Nephron progenitor cell (in vitro differentiated cells): ENCODE measurements around the gene NUP42.
"Not testable (repeated sequence)": the region's sequence is repeated elsewhere in the genome, so short reads cannot be mapped to it uniquely, and the experiment has no call there.

Experiments used
- DNase-seq: peaks from one replicate; pipeline ENCODE4 v3.0.0; 2021
- H3K27ac Mint-ChIP-seq: 2 replicates; pipeline ENCODE4 v1.8.0; 2021; ENCODE audit warnings: mild to moderate bottlenecking, moderate library complexity, mixed read lengths
- H3K27me3 Mint-ChIP-seq: 2 replicates; pipeline ENCODE4 v1.8.0; 2021; ENCODE audit warnings: mild to moderate bottlenecking, low read depth, mixed read lengths; ENCODE audit not compliant: poor library complexity
- H3K36me3 Mint-ChIP-seq: 2 replicates; pipeline ENCODE4 v1.8.0; 2021; ENCODE audit warnings: low read depth, mixed read lengths
- H3K4me1 Mint-ChIP-seq: 2 replicates; pipeline ENCODE4 v1.8.0; 2021; ENCODE audit warnings: mixed read lengths
- H3K4me3 Mint-ChIP-seq: 2 replicates; pipeline ENCODE4 v1.8.0; 2021; ENCODE audit warnings: mild to moderate bottlenecking, moderate library complexity, mixed read lengths
- H3K9me3 Mint-ChIP-seq: 2 replicates; pipeline ENCODE4 v1.8.0; 2021; ENCODE audit warnings: mild to moderate bottlenecking, moderate library complexity, mixed read lengths
- TF ChIP-seq, protein P1 (sequence below): fragments of 200-600 bp; sonication (generic); IDR thresholded peaks from 2 replicates; pipeline ENCODE4 v1.5.0; 2021; ENCODE audit warnings: antibody characterized with exemption

The NUP42 gene

GRCh38 chr7:23220690-23221305 is 39.0 kb downstream of the NUP42 start:
- DNase-seq: no peak
- no peaks in the 10 kb centered on the region for H3K36me3 Mint-ChIP-seq
- H3K9me3 Mint-ChIP-seq: no peaks in the 10 kb centered on the region
- TF ChIP-seq, protein P1, sequence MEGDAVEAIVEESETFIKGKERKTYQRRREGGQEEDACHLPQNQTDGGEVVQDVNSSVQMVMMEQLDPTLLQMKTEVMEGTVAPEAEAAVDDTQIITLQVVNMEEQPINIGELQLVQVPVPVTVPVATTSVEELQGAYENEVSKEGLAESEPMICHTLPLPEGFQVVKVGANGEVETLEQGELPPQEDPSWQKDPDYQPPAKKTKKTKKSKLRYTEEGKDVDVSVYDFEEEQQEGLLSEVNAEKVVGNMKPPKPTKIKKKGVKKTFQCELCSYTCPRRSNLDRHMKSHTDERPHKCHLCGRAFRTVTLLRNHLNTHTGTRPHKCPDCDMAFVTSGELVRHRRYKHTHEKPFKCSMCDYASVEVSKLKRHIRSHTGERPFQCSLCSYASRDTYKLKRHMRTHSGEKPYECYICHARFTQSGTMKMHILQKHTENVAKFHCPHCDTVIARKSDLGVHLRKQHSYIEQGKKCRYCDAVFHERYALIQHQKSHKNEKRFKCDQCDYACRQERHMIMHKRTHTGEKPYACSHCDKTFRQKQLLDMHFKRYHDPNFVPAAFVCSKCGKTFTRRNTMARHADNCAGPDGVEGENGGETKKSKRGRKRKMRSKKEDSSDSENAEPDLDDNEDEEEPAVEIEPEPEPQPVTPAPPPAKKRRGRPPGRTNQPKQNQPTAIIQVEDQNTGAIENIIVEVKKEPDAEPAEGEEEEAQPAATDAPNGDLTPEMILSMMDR: no peak
- peaks cover 12% of the 10 kb centered on the region for H3K4me1 Mint-ChIP-seq
- peaks cover 3% of the 10 kb centered on the region for H3K27me3 Mint-ChIP-seq
- no peak overlapping the region for H3K27ac Mint-ChIP-seq
- H3K4me3 Mint-ChIP-seq: no peak overlapping the region

- Mint-ChIP-seq H3K4me1 (peaks cover 17% of the 10 kb centered on the region), H3K27me3 (peaks cover 3% of the 10 kb centered on the region), H3K4me3 (no peak overlapping the region), H3K36me3 (no peaks in the 10 kb centered on the region), H3K27ac (no peak overlapping the region), H3K9me3 (no peaks in the 10 kb centered on the region)
- peak; percentile 40 for DNase-seq
- TF ChIP-seq, protein P1: no peak
These were observed 40.7 kb downstream of the NUP42 start for GRCh38 chr7:23222439-23223030.

DNA sequence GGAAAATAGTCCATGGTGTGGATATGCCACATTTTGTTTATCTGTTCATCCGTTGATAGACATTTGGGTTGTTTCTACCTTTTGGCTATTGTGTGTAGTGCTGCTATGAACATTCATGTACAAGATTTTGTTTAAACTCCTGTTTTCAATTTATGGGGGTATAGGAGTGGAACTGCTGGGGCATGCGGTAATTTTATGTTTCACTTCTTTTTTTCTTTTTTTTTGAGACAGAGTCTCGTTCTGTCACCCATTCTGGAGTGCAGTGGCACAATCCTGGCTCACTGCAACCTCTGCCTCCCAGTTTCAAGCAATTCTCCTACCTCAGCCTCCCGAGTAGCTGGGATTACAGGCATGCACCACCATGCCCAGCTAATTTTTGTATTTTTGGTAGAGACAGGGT is 42.5 kb downstream of the NUP42 start:
- H3K9me3 Mint-ChIP-seq, H3K36me3 Mint-ChIP-seq, DNase-seq, H3K27me3 Mint-ChIP-seq, H3K4me3 Mint-ChIP-seq, H3K27ac Mint-ChIP-seq: not testable (repeated sequence)
- peaks cover 17% of the 10 kb centered on the region for H3K4me1 Mint-ChIP-seq

DNA sequence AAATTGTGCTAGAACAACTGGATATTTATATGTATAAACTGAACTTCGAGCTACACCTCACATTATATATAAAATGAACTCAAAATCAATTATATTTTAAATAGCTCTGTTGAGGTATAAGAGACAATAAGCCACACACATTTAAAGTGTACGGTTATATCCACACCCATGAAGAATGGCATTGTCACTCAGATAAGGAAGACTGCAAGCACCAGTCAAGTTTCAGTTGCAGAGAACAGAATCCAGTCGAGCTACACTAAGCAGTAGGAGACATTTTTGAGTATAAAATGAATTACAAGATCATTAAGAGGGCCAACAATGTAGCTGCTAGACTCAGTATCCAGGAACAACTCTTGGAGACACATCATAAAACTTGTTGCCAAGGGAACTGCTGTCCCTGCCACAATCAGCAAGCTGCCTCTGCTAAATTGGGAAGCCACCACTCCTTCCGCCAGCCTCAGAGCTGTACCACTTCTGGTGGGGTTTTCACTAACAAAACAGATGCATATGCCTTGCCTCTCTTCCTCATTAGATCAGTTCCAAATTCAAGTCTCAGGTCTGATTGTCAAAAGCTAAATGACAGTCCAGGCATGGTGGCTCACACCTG is 45.1 kb downstream of the NUP42 start:
- peaks cover 21% of the 10 kb centered on the region for H3K4me1 Mint-ChIP-seq
- TF ChIP-seq, protein P1: no peak
- H3K9me3 Mint-ChIP-seq: peaks cover 14% of the 10 kb centered on the region
- H3K27me3 Mint-ChIP-seq: no peaks in the 10 kb centered on the region
- H3K27ac Mint-ChIP-seq: no peak overlapping the region
- H3K4me3 Mint-ChIP-seq: no peak overlapping the region
- H3K36me3 Mint-ChIP-seq: peaks cover 8% of the 10 kb centered on the region
- DNase-seq: no peak

DNA sequence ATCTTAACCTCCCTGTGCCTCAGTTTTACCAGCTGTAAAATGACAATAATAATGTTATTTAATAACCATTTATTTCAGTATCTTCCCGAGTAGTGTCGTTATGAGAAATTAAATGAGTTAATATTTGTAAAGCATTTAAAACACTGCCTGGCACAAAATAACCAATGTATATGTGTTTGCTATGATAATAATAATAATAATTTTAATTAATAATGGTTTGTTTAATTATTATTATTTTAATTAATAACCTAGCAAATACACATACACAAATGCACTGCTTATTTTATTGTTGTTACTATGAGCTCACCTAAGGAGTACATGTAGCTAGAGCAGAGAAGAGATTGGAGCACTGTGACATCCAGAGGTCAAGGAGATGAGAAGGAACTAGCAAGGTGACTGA is 46.6 kb downstream of the NUP42 start:
- H3K9me3 Mint-ChIP-seq: peaks cover 14% of the 10 kb centered on the region
- no peak for DNase-seq
- H3K36me3 Mint-ChIP-seq: peaks cover 8% of the 10 kb centered on the region
- peaks cover 19% of the 10 kb centered on the region for H3K4me1 Mint-ChIP-seq
- peaks cover under 1% of the 10 kb centered on the region for H3K27me3 Mint-ChIP-seq
- TF ChIP-seq, protein P1: no peak
- H3K4me3 Mint-ChIP-seq: no peak overlapping the region
- H3K27ac Mint-ChIP-seq: no peak overlapping the region

- Mint-ChIP-seq H3K27me3 (peaks cover 2% of the 10 kb centered on the region), H3K27ac (no peak overlapping the region), H3K9me3 (peaks cover 14% of the 10 kb centered on the region), H3K4me1 (peaks cover 26% of the 10 kb centered on the region), H3K4me3 (no peak overlapping the region), H3K36me3 (peaks cover 8% of the 10 kb centered on the region)
- TF ChIP-seq, protein P1: no peak
- no peak for DNase-seq
These were observed 48.8 kb downstream of the NUP42 start for GRCh38 chr7:23230641-23231101.
